Fibroblast of skin of scalp (primary cell): ENCODE data around the gene TRABD.
A peak's percentile ranks its signal among the peaks of the same experiment; 100 is the strongest.

Experiments
- DNase-seq: peaks from one replicate; pipeline ENCODE4 v3.0.0-alpha.2; 2013

Gene TRABD

DNA sequence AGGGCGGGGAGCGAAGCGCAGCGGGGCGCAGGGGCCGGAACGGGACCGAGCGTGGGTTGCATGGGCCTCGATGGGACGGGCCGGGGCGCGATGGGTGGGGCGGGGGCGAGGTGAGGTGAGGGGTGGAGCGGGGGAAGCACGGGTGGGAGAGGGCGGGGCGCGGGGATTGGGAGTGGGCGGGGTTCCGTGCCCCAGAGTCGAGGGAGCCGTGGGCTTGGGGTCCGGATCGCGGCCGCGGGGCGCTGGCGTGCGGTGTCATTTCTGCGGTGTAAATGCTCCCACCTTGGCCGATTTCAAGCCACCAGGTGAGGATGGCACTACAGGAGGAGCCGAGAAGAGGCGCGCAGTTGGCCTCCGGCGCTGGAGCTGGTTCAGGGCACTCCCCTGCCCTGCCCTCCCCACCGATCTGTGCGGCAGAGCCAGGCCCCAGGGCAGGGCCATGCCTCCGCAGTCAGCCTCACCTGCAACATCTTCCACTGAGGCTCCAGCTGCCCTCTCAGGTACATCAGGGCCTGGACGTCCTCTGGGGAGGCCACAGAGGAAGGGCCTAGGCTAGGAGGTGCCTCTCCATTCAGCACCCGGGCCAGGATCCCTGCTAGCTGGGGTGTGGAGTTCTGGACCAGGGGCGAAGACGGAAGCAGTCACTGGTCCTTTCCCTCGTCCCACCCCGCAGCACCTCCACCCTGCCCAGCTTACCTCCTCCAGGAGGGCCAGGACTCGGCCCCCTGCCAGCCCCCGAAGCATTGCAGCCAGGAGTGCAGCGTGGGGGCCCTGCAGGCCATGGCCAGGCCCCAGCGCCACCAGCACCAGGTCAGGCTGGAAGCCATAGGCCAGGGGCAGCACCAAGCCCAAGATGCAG lies 59.7 kb downstream of the TRABD start:
- DNase-seq: no peak

GRCh38 chr22:50246242-50247175 lies 60.8 kb downstream of the TRABD start:
- DNase-seq: no peak

- DNase-seq: peak; percentile 45
Observed at GRCh38 chr22:50247748-50248147, 62.0 kb downstream of the TRABD start.

DNA sequence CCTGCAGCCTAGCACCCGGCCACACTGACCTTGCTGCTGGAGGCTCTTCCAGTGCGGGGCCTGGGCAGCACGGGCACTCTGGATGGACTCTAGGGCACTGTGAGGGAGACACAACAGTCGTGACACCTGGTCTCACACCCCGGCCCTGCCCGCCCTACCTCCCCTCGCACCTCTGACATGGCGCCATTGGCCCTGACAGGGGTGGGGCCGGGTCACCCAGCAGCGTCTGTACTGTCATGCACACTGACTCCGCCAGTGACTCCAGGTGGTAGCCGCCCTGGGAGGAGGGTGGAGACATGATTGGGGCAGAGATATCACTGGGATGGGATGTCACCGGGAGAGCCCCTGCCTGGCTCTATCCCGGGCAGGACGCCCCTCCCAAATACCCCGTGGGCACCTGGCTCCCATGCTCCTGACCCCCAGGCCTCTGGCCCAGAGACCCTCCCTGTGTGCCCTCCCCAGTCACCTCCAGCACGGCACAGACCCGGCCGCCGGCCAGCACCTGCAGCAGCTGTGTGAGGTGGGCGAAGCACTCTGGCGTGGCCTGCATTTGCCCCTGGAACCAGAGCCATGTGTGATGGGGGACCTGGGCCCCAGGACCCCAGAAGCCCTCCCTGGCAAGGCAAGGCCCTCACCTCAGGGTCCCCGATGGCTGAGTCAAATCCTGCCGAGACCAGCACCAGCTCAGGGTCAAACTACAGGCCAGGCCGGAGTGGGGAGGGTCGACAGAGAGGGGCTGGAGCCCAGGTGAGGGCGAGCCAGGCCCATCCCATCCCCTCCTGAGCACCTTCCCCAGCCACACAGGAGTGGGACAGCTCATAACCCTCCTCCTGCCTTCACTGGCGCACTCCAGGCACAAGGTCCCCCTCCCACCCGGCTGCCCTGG lies 62.7 kb downstream of the TRABD start:
- no peak for DNase-seq
